HPDE6-E6E7 (cell line): ENCODE results near the gene USP20.

Experiments
- DNase-seq: peaks from one replicate; pipeline ENCODE4 v3.0.0; 2011; ENCODE audit warnings: missing footprints; ENCODE audit errors: extremely low spot score

Gene USP20

GRCh38 chr9:129875181-129875611 lies 39.9 kb downstream of the USP20 start:
- DNase-seq: no peak

- DNase-seq: no peak
Measured at GRCh38 chr9:129875687-129876395, 40.6 kb downstream of the USP20 start.

GRCh38 chr9:129876815-129877214 lies 41.6 kb downstream of the USP20 start:
- no peak for DNase-seq

GRCh38 chr9:129878291-129878690 lies 43.0 kb downstream of the USP20 start:
- DNase-seq: no peak

GRCh38 chr9:129879103-129879699 lies 43.9 kb downstream of the USP20 start:
- DNase-seq: no peak

- no peak for DNase-seq
Measured at GRCh38 chr9:129879991-129880653, 44.9 kb downstream of the USP20 start.

- no peak for DNase-seq
Measured at GRCh38 chr9:129880654-129881546, 45.6 kb downstream of the USP20 start.

- no peak for DNase-seq
Measured at GRCh38 chr9:129881547-129882324, 46.5 kb downstream of the USP20 start.

- DNase-seq: peak; percentile 74
Measured at GRCh38 chr9:129884220-129885017, 49.2 kb downstream of the USP20 start.

GRCh38 chr9:129885018-129885669 lies 49.9 kb downstream of the USP20 start:
- no peak for DNase-seq

- peak; percentile 95 for DNase-seq
Measured at GRCh38 chr9:129885670-129886106, 50.4 kb downstream of the USP20 start.

GRCh38 chr9:129886226-129887174 lies 51.2 kb downstream of the USP20 start:
- no peak for DNase-seq

GRCh38 chr9:129887334-129888292 lies 52.4 kb downstream of the USP20 start:
- DNase-seq: no peak

- DNase-seq: no peak
Measured at GRCh38 chr9:129888293-129889121, 53.2 kb downstream of the USP20 start.

GRCh38 chr9:129889122-129889940 lies 54.1 kb downstream of the USP20 start:
- no peak for DNase-seq
